ENCODE measurements around the gene DOC2A.

The DOC2A gene

DNA sequence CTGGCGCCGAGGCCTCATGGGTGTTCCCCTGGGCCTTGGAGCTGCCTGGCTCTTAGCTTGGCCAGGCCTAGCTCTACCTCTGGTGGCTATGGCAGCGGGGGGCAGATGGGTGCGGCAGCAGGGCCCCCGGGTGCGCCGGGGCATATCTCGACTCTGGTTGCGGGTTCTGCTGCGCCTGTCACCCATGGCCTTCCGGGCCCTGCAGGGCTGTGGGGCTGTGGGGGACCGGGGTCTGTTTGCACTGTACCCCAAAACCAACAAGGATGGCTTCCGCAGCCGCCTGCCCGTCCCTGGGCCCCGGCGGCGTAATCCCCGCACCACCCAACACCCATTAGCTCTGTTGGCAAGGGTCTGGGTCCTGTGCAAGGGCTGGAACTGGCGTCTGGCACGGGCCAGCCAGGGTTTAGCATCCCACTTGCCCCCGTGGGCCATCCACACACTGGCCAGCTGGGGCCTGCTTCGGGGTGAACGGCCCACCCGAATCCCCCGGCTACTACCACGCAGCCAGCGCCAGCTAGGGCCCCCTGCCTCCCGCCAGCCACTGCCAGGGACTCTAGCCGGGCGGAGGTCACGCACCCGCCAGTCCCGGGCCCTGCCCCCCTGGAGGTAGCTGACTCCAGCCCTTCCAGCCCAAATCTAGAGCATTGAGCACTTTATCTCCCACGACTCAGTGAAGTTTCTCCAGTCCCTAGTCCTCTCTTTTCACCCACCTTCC, 23.3 kb downstream of the DOC2A start:
- no peak for DNase-seq

DNA sequence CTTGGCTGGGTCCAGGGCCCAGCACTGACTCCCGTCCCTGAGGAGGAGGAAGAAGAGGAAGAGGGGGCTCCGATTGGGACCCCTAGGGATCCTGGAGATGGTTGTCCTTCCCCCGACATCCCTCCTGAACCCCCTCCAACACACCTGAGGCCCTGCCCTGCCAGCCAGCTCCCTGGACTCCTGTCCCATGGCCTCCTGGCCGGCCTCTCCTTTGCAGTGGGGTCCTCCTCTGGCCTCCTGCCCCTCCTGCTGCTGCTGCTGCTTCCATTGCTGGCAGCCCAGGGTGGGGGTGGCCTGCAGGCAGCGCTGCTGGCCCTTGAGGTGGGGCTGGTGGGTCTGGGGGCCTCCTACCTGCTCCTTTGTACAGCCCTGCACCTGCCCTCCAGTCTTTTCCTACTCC, 23.9 kb downstream of the DOC2A start:
- DNase-seq: no peak

DNA sequence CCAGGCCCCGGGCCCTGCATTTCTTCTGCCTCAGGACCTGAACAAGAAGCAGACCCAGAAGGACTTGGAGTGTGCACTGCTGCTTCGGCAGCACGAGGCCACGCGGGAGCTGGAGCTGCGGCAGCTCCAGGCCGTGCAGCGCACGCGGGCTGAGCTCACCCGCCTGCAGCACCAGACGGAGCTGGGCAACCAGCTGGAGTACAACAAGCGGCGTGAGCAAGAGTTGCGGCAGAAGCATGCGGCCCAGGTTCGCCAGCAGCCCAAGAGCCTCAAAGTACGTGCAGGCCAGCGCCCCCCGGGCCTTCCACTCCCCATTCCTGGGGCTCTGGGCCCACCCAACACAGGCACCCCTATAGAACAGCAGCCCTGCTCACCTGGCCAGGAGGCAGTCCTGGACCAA, 24.6 kb downstream of the DOC2A start:
- no peak for DNase-seq

DNA sequence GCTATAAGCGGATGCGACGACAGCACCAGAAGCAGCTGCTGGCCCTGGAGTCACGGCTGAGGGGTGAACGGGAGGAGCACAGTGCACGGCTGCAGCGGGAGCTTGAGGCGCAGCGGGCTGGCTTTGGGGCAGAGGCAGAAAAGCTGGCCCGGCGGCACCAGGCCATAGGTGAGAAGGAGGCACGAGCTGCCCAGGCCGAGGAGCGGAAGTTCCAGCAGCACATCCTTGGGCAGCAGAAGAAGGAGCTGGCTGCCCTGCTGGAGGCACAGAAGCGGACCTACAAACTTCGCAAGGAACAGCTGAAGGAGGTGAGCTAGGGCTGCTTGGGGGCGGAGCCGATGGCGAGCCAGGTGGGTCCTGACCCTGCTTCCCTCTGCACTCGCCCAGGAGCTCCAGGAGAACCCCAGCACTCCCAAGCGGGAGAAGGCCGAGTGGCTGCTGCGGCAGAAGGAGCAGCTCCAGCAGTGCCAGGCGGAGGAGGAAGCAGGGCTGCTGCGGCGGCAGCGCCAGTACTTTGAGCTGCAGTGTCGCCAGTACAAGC, 25.5 kb downstream of the DOC2A start:
- DNase-seq: no peak

DNA sequence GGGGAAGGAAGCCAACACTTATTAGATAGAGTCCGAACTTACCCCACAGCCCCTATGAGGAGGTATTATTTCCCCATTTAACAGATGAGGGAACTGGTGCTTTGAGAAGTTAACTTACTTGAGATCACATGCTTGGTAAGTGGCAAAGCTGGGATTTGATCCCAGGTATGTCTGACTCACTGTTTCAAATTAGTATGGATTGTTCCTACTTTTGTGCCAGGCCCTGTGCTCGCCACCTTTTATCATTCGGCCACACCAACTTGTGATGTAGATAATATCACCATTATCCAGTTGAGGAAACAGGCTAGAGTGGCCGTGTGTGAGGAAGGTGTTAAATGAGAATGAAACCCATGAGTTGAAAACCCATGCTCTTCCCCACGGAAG, 26.1 kb downstream of the DOC2A start:
- DNase-seq: no peak

DNA sequence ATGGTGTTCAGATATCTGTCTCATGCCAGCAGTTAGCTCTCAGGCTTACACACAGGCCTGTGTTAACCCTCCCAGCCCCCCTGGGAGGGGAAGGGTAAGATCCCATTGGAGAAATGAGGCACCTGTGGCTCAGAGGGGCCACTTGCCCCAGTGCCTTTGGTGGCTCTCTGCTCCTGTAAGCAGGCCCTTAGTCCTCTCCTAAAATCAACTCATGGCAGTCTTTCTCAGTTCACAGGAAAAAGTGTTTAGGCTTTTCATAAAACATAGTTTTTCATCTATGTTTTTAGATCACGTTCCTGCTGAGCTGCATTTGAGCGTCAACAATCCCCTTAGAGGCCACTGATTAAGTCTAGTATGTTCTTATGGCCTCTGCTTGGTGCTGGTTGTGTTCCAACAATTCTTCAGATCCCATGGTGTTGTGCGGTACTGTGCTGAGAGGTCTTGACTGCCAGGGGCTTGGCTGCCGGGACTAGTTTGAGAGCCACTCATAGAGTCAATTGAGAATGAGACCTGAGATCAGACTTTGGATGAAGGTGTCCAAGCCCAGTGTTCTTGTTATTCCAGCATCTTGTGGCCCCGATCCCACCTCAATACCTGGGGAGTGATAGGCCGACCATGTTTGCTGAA, 26.6 kb downstream of the DOC2A start:
- DNase-seq: no peak

DNA sequence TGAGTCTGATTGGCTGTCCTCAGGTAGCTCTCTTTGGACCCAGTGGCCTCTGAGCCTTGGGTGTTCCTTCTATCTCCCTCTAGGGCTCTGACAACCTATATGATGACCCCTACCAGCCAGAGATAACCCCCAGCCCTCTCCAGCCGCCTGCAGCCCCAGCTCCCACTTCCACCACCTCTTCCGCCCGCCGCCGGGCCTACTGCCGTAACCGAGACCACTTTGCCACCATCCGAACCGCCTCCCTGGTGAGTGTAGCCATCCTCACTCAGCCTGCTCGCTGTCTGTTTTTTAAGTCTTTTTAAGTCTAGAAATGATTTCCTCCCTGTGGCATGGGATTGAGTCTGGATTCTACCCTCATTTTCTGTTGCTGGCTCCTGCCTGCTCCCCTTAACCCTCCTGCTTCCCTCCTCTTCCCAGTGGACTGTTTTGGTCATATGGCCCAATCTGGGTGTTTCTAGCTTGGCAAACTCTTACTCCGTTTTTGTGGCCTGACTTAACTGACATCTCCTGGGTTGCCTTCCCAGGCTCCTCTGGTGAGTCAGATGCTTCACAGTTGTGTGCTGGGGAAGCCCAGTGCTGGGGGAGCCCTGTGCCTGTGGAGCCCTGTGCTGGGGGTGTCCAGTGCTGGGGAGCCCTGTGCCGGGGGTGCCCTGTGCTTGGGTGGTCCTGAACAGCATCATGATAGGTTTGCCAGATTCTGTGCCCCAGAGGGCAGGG, 27.2 kb downstream of the DOC2A start:
- no peak for DNase-seq

DNA sequence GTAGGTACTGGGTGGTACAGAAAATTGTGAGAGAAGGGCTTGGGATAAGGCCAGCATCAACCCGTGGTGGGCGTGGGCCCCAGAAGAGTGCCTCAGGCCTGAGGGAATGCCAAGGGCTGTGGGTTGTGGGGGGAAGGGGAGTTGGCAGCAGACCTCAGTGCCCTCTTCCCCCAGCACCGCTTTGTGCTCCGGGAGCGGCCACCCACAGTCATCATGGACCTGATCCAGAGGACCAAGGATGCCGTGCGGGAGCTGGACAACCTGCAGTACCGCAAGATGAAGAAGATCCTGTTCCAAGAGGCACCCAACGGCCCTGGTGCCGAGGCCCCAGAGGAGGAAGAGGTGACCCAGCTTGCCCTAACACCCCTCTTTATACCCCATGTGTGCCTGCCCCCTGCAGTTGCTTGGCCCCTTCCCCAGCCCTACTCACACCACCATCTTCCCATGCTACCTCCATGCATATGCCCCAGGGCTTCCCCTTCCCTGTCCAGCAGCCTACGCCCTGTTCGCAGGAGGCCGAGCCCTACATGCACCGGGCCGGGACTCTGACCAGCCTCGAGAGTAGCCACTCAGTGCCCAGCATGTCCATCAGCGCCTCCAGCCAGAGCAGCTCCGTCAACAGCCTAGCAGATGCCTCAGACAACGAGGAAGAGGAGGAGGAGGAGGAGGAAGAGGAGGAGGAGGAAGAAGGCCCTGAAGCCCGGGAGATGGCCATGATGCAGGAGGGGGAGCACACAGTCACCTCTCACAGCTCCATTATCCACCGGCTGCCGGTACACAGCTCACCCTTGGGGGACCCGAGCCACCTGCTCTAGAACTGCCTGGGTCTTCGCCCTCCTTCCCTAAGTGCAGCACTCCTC, 28.0 kb downstream of the DOC2A start:
- no peak for DNase-seq

DNA sequence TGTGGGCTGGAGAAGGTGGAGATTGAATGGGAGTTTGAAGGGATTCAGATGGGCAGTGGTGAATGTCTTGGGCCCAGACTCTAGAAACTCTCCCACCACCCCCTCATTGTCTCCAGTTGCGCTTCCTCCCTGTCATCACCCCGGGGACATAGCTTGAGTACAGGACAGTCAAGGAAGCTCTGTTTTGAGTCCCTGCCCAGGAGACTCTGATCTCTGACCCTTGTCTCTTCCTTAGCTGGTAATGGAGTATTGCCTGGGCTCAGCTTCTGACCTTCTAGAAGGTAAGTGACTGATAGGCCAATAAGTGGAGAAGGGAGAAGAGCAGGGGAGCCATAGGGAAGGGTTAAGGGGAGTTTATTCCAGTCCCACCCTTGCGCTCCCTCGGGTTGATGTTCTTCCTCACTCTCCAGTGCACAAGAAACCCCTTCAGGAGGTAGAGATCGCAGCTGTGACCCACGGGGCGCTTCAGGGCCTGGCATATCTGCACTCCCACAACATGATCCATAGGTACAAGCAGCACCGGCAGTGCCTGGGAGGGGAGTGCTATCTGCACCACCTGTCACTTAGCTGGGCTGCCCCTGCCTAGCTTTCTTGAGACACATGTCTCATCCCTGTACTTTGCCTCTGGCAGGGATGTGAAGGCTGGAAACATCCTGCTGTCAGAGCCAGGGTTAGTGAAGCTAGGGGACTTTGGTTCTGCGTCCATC, 32.1 kb downstream of the DOC2A start:
- DNase-seq: no peak

DNA sequence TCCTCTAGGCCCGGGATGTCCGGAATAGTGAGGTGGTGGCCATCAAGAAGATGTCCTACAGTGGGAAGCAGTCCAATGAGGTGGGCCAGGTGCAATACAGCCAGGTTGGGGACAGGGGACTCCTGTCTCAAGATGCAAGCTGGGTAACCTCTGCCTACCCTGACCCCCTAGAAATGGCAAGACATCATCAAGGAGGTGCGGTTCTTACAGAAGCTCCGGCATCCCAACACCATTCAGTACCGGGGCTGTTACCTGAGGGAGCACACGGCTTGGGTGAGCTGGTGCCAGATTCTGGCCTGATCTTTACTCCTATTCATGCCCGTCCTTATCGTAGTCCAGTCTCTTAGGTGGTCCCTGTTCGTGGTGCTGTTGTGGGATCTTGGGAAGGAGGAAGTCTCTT, 32.7 kb downstream of the DOC2A start:
- DNase-seq: no peak

DNA sequence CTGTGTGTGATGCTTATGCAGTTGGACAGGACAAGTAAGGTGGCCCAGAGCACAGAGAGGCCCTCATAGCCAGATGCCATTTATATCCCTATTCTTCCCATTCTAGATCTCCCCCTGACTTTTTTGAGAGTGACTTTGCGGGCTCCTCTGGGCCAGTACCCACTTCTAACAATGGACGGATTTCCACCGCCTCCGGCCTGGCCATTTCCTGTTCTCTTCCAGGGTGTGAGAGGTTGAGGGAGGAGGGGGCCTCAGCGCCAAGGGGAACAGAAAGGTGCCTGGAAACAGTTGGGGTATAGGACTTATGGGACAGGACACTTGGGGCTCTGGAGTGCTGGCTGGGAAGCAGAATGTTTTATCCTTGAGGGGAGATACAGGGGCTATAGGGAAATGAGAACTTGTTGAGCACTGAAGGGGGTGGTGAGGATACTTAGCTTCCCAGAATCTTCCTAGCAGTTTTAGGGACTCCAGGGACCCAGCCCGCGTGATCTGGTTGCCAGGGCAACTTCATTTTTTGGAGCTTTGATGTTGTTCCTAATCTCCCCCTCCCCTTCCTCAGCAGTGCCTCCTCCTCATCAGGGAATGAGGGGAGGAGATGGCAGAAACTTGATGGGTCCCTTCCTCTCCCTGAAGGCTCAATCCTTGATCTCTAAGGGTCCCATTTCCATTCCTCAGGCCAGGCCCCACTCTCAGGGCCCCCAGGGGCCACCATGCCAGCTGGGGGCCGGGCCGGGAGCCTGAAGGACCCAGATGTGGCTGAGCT, 33.6 kb downstream of the DOC2A start:
- no peak for DNase-seq

DNA sequence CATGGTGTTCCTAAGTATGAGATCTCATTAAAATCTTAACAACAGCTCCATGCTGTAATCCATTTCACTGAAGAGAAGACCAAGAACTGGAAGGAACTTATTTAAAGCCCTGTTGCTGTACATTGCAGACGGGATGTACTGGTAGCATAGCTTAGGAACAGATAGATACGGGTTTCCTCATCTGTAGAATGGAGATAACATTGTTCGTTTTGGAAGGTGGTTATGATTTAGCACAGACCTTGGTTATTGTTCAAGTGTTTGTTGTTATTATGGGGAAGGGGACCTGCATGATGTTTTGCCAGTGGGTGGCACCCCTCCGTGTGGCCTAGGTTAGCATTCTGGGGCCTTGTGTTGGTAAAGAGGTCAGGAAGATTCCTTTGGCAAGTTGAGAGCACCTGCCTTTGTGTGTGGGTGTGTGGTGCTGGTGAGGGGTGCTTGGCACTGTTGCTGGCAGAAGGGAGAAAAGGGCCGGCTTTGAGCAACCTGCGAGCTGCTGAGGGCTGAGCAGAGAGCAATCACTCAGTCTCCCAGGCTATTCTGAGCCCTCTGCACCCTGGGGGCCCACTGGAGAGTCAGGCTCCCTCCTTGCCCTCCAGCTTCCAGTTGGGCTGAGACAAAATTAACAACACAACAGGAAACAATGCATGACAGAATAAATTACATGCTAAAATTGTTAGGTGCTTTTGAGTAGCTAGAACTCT, 34.9 kb downstream of the DOC2A start:
- no peak for DNase-seq

DNA sequence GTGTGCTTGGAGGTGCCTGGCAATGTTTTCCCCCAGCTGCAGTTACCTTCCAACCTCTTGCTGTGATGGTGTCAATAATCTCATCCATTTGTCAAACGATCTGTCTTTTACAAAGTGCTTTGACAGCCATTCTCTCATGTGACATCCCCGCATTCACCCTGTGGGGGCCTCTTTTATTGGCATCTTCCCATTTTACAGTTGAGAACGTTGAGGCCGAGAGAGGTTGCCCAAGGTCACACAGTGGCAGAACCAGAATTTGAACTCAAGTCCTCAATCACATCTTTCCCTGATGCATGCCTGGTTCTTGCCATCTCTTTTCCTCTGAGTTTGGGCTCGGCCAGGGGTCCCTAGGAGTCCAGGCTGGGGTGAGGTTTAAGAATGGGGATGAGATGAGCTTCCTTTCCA, 35.7 kb downstream of the DOC2A start:
- DNase-seq: no peak

DNA sequence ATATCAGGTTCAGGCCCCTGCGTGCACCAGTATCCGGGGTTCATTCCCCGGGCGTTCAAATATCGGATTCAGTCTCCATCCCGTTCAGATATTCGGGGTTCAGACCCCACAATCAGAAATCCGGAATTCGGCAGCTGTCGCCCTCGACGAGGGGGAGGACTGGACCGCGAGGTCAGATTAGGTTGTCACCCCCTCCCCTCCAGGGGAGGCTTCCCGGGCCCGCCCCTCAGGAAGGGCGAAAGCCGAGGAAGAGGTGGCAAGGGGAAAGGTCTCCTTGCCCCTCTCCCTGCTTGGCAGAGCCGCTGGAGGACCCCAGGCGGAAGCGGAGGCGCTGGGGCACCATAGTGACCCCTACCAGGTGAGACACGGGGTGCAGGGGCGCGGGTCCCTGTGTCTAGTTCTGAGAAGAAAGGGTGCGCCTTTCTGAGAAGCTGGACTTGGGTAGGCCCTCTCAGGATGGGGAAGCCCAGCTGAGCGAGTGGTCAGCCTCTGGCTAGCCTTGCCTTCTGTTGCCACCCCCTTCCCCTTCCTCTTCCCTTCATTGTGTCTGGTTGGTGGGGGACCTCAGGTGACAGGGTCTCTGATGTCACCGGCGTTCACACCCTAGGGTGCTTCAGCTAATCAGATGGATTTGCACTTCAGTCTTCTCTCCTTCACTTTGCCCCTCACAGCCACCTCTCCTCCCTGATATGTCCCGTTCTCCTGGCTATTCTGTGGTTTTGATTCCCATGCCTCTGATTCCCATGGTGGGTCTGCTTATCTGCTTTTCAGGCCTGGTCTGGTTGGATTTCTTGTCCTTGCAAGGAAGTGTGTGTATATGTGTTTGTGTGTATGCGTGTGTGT, 36.3 kb downstream of the DOC2A start:
- DNase-seq: no peak

DNA sequence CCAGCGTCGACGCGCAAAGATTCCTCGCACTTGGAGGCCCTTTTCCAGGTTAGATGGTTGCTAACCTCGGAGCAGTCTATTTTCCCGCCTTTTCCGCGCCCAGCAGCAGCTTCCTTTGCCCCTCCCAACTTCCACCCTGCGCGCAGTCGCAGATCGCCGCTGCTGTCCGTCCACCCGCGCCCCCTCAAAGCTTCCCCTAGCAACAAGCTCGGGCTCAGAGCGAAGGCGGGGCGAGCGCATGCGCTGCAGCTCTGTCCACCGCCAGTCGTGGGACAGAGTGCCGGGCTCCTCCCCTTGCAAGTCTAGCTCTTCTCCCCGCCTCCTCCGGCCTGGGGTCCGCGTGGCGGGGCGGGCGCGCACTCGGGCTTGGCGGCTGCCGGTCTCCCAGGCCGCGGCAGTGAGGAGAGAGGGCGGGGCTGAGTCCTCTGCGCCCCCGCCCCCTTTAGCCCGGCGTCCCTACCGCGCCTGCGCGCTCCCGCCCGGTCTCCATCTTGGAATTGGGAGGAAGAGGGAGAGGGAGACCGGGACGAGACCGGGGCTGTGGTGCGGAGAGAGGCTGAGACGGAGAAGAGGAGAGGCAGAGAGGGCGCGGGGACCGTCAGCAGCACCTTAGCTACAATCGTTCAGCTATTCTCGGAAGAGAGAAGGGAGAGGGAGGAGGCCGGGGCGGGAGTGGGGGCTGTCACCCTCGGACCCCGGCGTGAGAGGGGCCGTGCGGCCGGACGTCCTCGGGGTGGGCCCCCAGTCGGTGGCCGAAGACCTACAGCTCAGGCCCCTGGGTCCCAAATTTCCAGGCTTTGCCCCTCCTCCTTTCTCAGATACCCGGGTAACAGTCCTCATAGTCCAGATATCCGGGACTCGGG, 37.2 kb downstream of the DOC2A start, which contains the start of gene TAOK2:
Gene TAOK2, plus strand, starts transcription at position 485 of the 863 bp plus-strand sequence. CDS start 3,905 bp downstream, outside the sequence.
- peak; percentile 93 for DNase-seq

DNA sequence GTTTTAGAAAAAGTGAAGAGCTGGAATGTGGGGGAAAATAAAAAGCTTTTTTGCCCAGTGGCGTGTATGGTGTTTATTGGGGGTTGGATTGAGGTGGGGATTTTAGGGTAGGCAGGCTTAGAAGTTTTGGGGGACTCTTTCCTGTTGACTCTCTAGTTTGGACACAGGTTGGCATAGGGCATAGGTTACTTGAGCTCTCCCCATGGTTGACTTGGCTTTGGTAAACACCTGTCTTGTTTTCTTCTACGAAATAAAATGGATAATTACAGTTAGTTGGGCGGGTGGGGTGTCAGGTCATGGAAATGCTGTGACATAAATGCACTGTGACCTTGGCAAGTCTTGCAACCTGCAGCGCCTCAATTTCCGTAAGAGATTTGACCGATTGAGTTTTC, 37.8 kb downstream of the DOC2A start:
- DNase-seq: no peak

DNA sequence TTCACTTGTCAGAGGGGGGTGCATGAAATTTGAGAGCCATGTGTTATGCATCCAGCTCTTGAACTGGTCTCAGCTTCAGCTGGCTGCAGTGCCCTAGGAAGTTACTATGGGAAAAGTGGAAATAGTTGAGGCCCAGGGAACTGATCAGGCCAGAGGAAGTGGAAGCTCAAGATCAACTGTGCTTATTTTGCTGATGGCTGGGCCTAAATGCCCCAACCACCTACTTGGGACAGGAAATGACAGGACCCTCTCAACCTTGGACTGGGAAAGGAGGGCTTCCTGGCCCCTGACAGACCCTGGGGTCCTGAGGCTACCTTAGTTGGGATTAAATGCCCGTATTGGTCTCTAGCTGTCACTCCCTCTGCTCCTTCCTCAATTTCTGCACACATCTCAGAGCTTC, 38.3 kb downstream of the DOC2A start:
- DNase-seq: no peak

DNA sequence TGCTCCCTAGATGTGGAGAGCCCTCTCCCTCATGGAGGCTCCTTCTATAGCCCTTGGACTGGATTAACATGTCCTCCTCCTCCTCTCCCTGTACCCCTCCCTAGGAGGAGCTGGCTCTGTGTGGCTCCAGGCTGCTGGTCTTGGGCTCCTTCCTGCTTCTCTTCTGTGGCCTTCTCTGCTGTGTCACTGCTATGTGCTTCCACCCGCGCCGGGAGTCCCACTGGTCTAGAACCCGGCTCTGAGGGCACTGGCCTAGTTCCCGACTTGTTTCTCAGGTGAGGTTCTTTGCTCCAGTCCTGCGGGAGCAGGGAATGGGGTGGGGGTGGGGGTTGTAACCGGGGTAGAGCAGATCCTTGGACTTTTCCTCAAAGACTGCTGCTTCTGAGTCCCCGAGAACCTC, 39.5 kb downstream of the DOC2A start:
- DNase-seq: no peak

DNA sequence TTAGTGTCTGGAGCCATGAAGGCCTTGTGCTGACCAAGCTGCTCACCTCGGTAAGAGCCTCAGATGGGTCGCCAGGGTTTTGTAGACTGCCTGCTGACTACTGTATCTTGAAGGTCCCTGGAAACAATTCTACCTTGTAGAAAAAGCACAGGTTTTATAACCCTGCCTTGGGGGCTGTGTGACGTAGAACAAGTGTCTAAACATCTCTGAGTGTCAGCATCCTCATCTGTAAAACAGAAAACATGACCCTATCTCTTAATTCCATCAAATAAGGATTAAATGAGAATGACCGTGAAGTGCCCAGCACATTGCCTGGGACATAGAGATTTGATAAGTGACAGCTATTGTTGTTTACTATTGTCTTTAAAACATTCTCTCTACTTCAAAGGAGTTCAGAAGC, 42.6 kb downstream of the DOC2A start:
- no peak for DNase-seq
